Measurements from ENCODE around the gene FOXN3.

DNA sequence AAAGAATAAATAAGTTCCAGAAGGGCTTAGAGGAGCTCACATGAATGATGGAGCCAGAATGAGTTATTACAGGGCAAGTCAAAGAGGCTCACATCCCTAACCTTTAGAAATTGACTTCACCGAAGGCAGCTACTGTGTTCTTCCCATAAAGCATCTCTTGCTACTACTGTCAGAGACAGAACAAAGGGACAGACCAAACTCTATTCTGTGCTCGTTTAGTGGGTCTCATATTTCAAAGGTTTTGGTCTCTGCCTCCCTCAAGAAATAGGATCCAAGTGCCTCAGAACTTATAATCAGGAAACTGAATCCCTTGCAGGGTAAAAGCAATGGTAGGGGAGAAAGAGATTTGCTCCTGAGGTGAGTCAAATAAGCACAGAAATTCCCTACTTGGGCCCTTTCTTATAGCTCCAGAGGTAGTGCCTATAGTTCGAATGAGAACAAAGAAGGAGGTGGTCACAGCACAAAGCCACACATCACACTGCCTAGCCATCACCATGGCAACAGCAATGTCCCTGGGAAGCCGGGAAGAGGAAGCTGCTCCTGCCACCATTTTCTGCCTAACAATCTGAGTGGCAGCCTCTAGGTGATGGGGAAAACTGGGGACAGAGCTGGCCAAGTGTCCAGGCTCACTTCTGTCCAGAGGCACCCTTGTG is 294.9 kb downstream of the FOXN3 start:
- no peak for TF ChIP-seq CTCF (IDR thresholded peaks at IDR 0.05)
- TF ChIP-seq POLR2AphosphoS5 (IDR thresholded peaks at IDR 0.05; ENCODE audit: low read depth, low read length), result no peak
